Natural killer cell (primary cell): ENCODE data around the gene PARVA. TPM values are rescaled to one million over a fixed set of nuclear protein-coding genes. Genes with fewer than 3 reads are reported as not detected.

Experiments
- ATAC-seq, 3 donors: fragments of 150-1000 bp in 2 of 3; fragments of 200-7000 bp in 1 of 3; cut with Tn5 transposase; 1 replicate in 1 of 3; 2 replicates in 2 of 3; pipeline ENCODE4 v1.10.0; 2021; ENCODE audit warnings: mild to moderate bottlenecking in 2 of 3, moderate library complexity in 2 of 3
- DNase-seq, 2 donors: peaks; one replicate each; pipeline versions ENCODE4 v3.0.0 to v3.0.0-alpha.2; 2013 to 2021; ENCODE audit warnings: mixed read lengths in 1 of 2
- H3K27ac ChIP-seq: one replicate; pipeline ENCODE4 v1.5.1; 2013; ENCODE audit warnings: mild to moderate bottlenecking, low read length
- H3K27me3 ChIP-seq: one replicate; pipeline ENCODE4 v1.6.1; 2013; ENCODE audit warnings: low read length; ENCODE audit not compliant: control insufficient read depth, insufficient read depth
- H3K36me3 ChIP-seq: one replicate; pipeline ENCODE4 v1.6.1; 2013; ENCODE audit warnings: low read length; ENCODE audit not compliant: control insufficient read depth, insufficient read depth
- H3K4me1 ChIP-seq: one replicate; pipeline ENCODE4 v1.6.1; 2013; ENCODE audit warnings: low read length; ENCODE audit not compliant: control insufficient read depth, insufficient read depth
- H3K4me3 ChIP-seq: one replicate; pipeline ENCODE4 v1.5.1; 2013; ENCODE audit warnings: low read length
- H3K9me3 ChIP-seq: one replicate; pipeline ENCODE4 v1.6.1; 2013; ENCODE audit warnings: low read length; ENCODE audit not compliant: control insufficient read depth, insufficient read depth
- H3K27ac Mint-ChIP-seq, 2 donors: one replicate each; pipeline ENCODE4 v1.8.0; 2022; ENCODE audit warnings: mild to moderate bottlenecking in 2 of 2, mixed read lengths in 2 of 2, moderate library complexity in 1 of 2
- H3K27me3 Mint-ChIP-seq, 2 donors: one replicate each; pipeline ENCODE4 v1.8.0; 2022; ENCODE audit warnings: low read depth in 2 of 2, mixed read lengths in 2 of 2
- H3K36me3 Mint-ChIP-seq: one replicate; pipeline ENCODE4 v1.8.0; 2022; ENCODE audit warnings: mixed read lengths
- H3K4me1 Mint-ChIP-seq, 2 donors: one replicate each; pipeline ENCODE4 v1.8.0; 2022; ENCODE audit warnings: mixed read lengths in 2 of 2
- H3K4me3 Mint-ChIP-seq: one replicate; pipeline ENCODE4 v1.8.0; 2022; ENCODE audit warnings: mild to moderate bottlenecking, moderate library complexity, mixed read lengths
- H3K9me3 Mint-ChIP-seq, 2 donors: one replicate each; pipeline ENCODE4 v1.8.0; 2022; ENCODE audit warnings: mixed read lengths in 2 of 2
- WGBS: methylation state at CpG from one replicate; pipeline ENCODE4 v1.1.7; 2013; ENCODE audit warnings: missing lambda C conversion rate; ENCODE audit not compliant: insufficient coverage; 5-methylcytosine and 5-hydroxymethylcytosine counted together
- intact Hi-C: fragments of 100-400 bp; cut with micrococcal nuclease; formaldehyde crosslinking; loops from one replicate; pipeline ENCODE4 v1.14.2; 2022
- total RNA-seq, 4 donors: library from RNA; stranded (reverse); fragments of 120-200 nt in 1 of 4; gene quantifications; one replicate each; pipeline versions ENCODE4 v1.2.3 to v1.2.4, GENCODE V29; 2013 to 2022
- TF ChIP-seq, protein P1 (sequence below): fragments of 200-600 bp; IDR thresholded peaks from one replicate; pipeline ENCODE4 v1.8.0; 2022; ENCODE audit warnings: antibody characterized with exemption

PARVA gene
- total RNA-seq, 3 donors from 2014 or later (not counting 1 experiment from before 2014, with no cell fraction given): 0.07 to 1.0 TPM; not detected in 1

DNA sequence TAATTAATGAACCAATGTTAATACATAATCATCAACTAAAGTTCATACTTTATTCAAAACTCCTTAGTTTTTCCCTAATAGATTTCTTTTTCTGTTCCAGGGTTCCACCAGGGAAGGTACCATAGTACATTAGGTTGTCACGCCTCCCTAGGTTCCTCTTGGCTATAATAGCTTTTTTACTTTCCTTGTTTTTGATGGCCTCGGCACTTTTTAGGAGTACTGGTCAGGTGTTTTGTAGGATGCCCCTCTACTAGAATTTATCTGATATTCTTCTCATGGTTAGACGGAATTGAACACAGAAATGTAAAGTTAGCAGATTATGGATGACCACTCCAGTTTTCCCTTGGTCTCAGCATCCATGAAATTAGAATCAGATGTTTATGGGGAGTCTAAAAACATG, 34.0 kb downstream of the PARVA start:
- H3K36me3 ChIP-seq: no peaks in the 10 kb centered on the region
- H3K27ac ChIP-seq: no peak overlapping the region
- 96% methylated on average over 3 of the region's 3 CpGs for WGBS
- H3K9me3 Mint-ChIP-seq: no peaks in the 10 kb centered on the region
- DNase-seq: no peak
- H3K4me1 ChIP-seq: no peaks in the 10 kb centered on the region
- TF ChIP-seq, protein P1, sequence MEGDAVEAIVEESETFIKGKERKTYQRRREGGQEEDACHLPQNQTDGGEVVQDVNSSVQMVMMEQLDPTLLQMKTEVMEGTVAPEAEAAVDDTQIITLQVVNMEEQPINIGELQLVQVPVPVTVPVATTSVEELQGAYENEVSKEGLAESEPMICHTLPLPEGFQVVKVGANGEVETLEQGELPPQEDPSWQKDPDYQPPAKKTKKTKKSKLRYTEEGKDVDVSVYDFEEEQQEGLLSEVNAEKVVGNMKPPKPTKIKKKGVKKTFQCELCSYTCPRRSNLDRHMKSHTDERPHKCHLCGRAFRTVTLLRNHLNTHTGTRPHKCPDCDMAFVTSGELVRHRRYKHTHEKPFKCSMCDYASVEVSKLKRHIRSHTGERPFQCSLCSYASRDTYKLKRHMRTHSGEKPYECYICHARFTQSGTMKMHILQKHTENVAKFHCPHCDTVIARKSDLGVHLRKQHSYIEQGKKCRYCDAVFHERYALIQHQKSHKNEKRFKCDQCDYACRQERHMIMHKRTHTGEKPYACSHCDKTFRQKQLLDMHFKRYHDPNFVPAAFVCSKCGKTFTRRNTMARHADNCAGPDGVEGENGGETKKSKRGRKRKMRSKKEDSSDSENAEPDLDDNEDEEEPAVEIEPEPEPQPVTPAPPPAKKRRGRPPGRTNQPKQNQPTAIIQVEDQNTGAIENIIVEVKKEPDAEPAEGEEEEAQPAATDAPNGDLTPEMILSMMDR: no peak
- H3K4me3 ChIP-seq: no peak overlapping the region
- H3K4me1 Mint-ChIP-seq: no peaks in the 10 kb centered on the region
- ATAC-seq: no peak
- intact Hi-C loops: no loop called here
- H3K27ac Mint-ChIP-seq: no peak overlapping the region
- H3K36me3 Mint-ChIP-seq: no peaks in the 10 kb centered on the region
- peaks cover 2% of the 10 kb centered on the region for H3K27me3 ChIP-seq
- no peak overlapping the region for H3K4me3 Mint-ChIP-seq
- H3K9me3 ChIP-seq: no peaks in the 10 kb centered on the region
- peaks cover 27 to 69% of the 10 kb centered on the region in 2 donors for H3K27me3 Mint-ChIP-seq

DNA sequence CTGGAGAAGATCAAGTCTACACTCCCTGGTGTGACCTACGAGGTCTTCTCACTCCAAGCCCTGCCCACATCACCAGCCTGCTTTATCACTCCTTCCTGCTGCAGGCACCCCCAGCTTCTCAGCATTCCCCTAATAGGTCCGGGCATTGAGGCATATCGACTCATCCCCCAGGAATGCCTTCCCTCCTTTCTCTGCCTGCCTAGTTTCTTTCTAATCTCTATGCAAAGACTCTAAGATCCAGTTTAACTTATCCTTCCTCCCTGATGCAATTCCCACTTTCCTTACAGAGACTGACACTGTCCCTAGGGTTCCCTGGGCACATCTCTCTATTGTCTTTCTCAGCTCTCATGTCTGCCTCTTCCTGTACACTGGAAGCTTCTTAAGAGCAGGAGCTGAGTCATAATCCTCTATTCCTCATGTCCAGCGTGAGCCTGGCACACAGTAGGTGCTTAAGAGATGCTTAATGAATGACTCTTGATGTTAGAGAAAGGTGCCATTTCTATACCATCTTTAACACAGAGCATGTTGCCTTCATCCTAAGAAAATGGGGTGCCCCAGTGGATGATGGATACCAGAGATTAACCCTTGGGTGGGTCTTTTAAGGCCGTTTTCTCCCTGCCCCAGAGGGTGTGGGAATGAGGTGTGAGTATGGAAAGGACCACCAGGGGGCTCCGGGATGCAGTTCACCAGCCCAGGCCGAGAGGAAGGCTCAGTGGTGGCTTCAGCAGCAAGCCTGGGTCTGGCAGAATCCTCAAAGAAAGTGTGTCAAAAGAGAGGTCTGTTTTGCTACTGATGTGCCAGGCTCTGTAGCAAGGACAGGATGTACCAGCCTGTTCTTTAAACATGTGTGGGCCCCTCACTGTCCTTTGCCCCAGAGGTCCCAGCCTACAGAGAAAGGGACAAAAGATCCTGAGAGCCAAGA, 34.7 kb downstream of the PARVA start:
- peaks cover 29 to 74% of the 10 kb centered on the region in 2 donors for H3K27me3 Mint-ChIP-seq
- TF ChIP-seq, protein P1: peak; percentile 12
- H3K4me3 ChIP-seq: no peak overlapping the region
- no peak overlapping the region for H3K27ac Mint-ChIP-seq
- no peaks in the 10 kb centered on the region for H3K4me1 ChIP-seq
- no peak for ATAC-seq
- no peaks in the 10 kb centered on the region for H3K4me1 Mint-ChIP-seq
- DNase-seq: peak in 1 of 2 donors; percentile 49
- H3K9me3 Mint-ChIP-seq: no peaks in the 10 kb centered on the region
- H3K9me3 ChIP-seq: no peaks in the 10 kb centered on the region
- H3K4me3 Mint-ChIP-seq: no peak overlapping the region
- no peaks in the 10 kb centered on the region for H3K36me3 ChIP-seq
- peaks cover 2% of the 10 kb centered on the region for H3K27me3 ChIP-seq
- H3K27ac ChIP-seq: no peak overlapping the region
- WGBS: 37% methylated on average over 6 of the region's 7 CpGs
- H3K36me3 Mint-ChIP-seq: no peaks in the 10 kb centered on the region
- intact Hi-C loops: no loop called here

DNA sequence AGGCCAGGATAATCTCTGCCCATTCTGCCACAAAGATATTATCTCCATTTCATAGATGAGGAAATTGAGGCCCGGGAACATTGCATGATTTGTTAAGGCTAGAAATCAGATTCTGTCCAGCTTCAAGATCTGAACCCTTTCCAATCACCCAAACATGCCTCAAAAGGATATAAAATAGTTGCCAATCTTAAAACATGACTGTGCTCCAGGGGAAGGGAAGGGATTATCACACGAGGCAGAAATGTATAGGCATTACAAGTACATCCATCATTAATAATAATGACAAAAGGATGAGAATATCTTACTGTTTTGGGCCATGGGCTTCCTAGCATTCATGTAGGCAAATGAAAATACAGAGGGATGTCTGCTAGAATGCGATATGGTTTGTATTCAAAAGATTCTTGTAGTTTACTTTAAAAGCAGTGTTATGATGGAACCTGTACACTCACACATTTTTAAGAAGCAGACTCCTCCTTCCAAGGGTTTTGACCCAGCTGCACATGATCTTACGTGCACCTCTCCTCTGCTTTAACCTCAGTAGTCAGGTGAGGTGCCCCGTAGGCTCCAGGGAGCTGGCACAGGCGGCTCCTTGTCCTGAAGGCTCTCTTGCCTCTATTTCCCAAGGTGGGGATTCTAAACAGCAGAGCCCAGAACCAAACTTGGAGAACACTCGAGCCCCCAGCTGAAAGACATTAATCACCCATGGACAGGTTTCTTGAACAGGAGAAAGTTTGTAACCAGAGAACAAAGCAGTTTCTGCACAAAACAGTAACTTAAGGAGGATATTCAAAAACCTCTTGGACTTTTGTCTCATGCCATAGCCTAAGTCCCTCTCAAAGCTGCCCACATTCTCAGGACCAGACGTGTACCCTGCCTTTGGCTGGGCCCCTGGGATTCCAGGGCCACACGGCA, 36.0 kb downstream of the PARVA start:
- H3K4me3 Mint-ChIP-seq: no peak overlapping the region
- Histone ChIP-seq H3K27ac (no peak overlapping the region), H3K4me1 (no peaks in the 10 kb centered on the region), H3K4me3 (no peak overlapping the region), H3K9me3 (no peaks in the 10 kb centered on the region), H3K27me3 (peaks cover 2% of the 10 kb centered on the region), H3K36me3 (no peaks in the 10 kb centered on the region)
- intact Hi-C loops: no loop called here
- DNase-seq: no peak
- TF ChIP-seq, protein P1: no peak
- 80% methylated on average over 8 of the region's 9 CpGs for WGBS
- no peaks in the 10 kb centered on the region for H3K4me1 Mint-ChIP-seq
- peaks cover 20 to 66% of the 10 kb centered on the region in 2 donors for H3K27me3 Mint-ChIP-seq
- no peak overlapping the region for H3K27ac Mint-ChIP-seq
- H3K9me3 Mint-ChIP-seq: no peaks in the 10 kb centered on the region
- no peak for ATAC-seq
- no peaks in the 10 kb centered on the region for H3K36me3 Mint-ChIP-seq
